ENCODE measurements around the gene PRPF19. TPM values are rescaled to one million over a fixed set of nuclear protein-coding genes. Genes with fewer than 3 reads are reported as not detected.

PRPF19 gene
- total and polyA plus RNA-seq, 2 of the 13 experiments (the other 11 are each of a cell fraction or from before 2014, with no cell fraction given): 27.4 to 91.1 TPM

- no peak for TF ChIP-seq ZBTB40 (IDR thresholded peaks at IDR 0.05)
- TF ChIP-seq ZBTB40 (CRISPR knock-in tag; IDR thresholded peaks at IDR 0.05): 0 out of 2 replicates have a peak, but pooled peaks have one; percentile 27
- no peak for TF ChIP-seq ZNF10 (CRISPR knock-in tag; IDR thresholded peaks at IDR 0.05; ENCODE audit: borderline replicate concordance, low read depth)
- no peak for TF ChIP-seq ZNF674 (CRISPR knock-in tag; IDR thresholded peaks at IDR 0.05; ENCODE audit: low read depth)
- TF ChIP-seq HOXD1 (CRISPR knock-in tag; IDR thresholded peaks at IDR 0.05): no peak
- peak; percentile 91 for TF ChIP-seq ZMYM4 (CRISPR knock-in tag; IDR thresholded peaks at IDR 0.05)
- TF ChIP-seq ZSCAN29 (CRISPR knock-in tag; conservative IDR thresholded peaks at IDR 0.05): 0 out of 2 replicates have a peak, but pooled peaks have one; percentile 28
- TF ChIP-seq CEBPG (CRISPR knock-in tag; IDR thresholded peaks at IDR 0.05): peak; percentile 22; the same call in 1 of the 2 replicates
- TF ChIP-seq, protein P1, sequence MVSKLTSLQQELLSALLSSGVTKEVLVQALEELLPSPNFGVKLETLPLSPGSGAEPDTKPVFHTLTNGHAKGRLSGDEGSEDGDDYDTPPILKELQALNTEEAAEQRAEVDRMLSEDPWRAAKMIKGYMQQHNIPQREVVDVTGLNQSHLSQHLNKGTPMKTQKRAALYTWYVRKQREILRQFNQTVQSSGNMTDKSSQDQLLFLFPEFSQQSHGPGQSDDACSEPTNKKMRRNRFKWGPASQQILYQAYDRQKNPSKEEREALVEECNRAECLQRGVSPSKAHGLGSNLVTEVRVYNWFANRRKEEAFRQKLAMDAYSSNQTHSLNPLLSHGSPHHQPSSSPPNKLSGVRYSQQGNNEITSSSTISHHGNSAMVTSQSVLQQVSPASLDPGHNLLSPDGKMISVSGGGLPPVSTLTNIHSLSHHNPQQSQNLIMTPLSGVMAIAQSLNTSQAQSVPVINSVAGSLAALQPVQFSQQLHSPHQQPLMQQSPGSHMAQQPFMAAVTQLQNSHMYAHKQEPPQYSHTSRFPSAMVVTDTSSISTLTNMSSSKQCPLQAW (CRISPR knock-in tag; IDR thresholded peaks at IDR 0.05): no peak
- peak; percentile 81 for TF ChIP-seq IRX3 (CRISPR knock-in tag; IDR thresholded peaks at IDR 0.05; ENCODE audit: borderline replicate concordance, low read depth)
- no peak for TF ChIP-seq ARHGAP35 (CRISPR knock-in tag; IDR thresholded peaks at IDR 0.05; ENCODE audit: borderline replicate concordance)
- peak; percentile 38; the same call in 1 of the 2 replicates for TF ChIP-seq KAT8 (CRISPR knock-in tag; IDR thresholded peaks at IDR 0.05)
- TF ChIP-seq ZNF678 (CRISPR knock-in tag; IDR thresholded peaks at IDR 0.05): no peak
- TF ChIP-seq ARID5B (CRISPR knock-in tag; IDR thresholded peaks at IDR 0.05): 0 out of 2 replicates have a peak, but pooled peaks have one; percentile 34
These were observed 17.9 kb upstream of the PRPF19 start, which contains the start of gene TMEM132A (continued) for GRCh38 chr11:60924110-60924905.

Measured in HepG2 (cell line).